GM10847 (cell line): ENCODE measurements around the gene CPT2.

Experiments
- POLR2A ChIP-seq: IDR thresholded peaks from 2 replicates; pipeline ENCODE4 v1.6.1; 2011; ENCODE audit not compliant: insufficient read length; ENCODE audit errors: extremely low read depth

CPT2 gene

DNA sequence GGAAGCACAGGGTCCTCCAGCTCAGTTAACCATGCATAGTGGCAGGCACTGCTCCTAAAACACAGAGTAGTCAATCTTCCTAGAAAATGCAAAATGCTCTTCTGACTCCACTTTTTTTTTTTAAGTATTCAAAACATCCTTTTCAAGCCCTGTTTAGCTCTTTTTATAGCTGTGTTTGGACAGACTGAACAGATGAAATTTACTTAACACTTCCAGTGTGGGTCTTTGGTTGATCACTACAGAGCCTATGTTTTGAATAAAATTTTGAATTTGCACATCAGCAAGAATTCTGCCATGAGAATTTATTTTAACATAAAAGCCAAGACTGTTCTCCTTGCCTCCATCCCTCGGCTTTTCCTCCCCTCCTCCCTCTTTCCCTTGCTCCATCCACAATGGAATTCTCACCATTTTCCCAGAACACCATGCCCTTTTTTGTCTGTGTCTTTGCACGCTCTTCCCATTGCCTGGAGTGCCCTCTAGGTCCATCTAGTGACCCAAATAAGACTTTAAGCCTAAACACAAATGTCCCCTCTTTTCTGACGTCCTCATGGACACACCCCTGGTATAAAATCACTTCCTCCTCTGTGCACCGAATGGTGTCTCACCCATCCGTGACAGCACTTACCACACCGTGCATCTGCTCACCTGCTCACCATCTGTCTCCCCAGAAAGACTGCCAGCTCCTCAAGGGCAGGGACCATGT is 24.0 kb upstream of the CPT2 start:
- TF ChIP-seq POLR2A = no peak

DNA sequence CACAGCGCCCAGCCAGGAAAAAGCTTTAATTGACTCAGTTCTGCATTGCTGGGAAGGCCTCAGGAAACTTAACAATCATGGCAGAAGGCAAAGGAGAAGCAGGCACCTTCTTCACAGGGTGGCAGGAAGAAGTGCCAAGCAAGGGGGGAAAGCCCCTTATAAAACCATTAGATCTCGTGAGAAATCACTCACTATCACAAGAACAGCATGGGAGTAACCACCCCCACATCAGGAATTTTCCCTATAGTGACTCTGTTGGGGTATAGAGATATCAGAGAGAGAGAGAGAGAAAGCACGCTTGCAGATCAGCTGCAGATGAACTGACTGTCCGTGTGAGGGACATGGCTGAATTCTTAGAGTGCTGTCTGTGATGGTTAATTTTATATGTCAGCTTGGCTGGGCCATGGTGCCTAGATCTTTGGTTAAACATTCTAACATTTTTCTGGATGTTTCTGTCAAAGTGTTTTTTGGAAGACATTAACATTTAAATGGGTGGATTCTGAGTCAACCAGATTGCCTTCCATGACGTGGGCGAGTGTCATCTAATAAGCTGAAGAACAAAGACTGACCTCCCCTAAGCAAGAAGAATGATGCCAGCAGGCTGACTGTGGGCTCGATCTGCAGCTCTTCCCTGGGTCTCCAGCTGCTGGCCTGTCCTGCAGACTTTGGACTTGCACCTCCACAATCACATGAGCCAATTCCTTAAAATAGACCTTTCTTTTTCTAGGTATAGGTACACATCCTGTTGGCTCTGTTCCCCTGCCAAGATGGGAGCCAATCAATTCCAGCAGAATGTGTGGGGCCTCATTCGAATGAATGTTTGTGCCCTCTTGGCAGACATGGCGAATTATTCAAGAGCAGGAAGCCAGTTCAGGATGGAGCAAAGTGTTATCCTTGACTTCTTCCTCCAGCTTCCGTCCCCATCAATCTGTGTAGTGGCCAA is 21.4 kb upstream of the CPT2 start:
- TF ChIP-seq POLR2A = no peak

DNA sequence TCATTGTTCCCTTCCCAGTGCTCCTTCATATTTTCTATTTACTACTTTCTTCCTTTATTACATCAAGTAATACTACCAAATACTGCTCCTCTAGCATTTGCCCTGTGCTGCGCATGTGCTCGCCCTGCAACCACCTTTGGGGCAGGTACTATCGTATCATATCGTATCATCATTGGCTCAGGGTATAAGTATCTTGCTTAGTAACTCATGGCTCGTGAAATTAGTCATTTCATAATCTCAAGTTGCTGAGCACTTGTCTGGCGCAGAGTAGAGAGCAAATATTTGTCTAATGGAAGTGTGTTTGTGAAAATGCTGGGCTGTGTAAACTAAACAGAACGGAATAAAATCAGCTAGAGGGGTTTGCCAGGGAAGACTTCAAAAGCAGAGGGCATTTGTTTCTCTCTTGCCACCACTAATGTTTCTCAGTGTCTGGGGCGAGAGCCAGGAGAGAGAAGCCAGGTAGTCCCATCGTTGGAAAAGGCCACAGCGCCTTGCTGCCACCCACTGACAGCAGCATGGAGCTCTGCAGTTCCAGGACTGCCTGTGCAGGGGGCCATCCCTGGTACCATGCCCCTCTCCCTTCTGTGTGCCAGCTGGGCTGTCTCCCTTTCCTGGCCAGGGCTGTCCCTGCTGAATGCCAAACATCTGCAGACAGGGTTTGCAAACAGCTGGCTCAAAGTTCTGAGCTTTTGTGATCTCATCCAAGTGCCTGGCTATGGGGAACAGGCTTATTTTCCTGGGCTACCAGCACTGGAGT is 20.0 kb upstream of the CPT2 start:
- no peak for TF ChIP-seq POLR2A

DNA sequence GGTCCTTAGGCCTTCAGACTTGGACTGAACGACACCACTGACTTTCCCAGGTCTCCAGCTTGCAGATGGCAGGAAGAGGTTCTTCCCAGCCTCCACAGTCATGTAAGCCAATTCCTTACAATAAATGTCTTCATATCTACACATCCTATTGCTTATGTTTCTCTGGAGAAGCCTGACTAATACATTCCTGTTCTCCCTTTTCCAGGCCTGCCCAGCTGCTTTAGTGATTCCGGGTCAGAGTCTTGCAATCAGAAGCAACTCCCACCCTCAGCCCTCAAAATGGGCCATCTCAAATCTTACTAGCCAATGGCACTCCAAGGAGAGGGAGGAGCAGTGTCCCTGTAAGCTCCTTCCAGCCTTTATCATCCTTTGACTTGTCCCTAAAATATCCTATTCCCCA is 16.4 kb upstream of the CPT2 start:
- no peak for TF ChIP-seq POLR2A

DNA sequence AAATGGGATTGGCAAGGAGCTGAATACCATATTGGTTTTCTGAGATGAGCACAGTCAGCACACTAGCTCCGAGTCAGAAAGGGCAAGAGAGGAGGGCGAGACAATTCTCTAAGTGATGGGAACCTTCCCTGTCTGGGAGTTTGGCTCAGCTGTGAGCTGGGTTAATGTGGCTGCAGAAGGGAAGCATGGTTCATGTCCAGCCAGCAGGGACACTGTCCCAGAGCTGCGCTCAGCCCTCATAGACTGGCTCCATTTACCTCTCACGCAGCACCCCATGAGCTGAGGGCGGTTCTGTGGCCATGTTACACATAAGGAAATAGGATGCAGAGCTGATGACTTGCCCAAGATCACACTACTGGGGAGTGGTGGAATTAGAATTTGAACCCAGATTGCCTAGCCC is 15.7 kb upstream of the CPT2 start:
- no peak for TF ChIP-seq POLR2A

DNA sequence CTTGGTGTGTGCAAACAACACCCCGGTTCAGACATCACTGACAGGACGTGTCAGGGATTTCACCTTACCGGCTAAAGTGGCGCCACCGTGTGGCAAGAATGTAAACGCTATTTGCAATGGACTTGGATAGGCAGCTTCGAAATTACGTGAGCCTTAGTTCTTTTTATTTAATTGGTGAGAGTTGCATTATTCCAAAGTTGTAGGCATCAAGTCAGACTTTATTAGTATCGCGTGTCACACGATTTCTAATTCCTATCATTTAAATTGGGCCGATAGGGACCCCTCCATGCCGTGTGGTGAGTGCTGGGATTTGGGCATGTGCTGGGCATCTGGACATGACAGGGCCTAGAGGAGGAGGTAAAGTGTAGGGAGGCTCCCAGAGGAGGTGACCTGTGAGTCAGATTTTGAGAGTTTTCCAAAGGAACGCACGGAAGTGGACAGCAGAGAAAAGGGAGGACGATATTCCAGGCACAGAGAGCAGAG is 14.5 kb upstream of the CPT2 start:
- TF ChIP-seq POLR2A = no peak

DNA sequence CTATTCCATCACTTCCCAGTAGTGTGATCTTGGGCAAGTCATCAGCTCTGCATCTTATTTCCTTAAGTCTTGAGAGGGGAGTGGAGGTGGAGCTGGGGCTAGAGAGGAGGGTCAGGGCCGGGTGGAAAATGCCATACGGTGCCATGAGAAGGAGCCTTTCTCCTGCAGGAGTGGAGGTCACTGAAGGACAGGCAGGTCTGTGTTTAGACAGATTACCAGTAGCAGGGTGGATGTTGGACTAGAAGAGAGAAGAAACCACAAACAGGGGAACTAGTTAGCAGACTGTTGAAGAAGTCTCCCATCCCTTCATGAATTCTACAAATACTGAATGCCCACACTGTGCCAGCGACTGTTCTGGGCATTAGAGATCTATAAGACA is 13.9 kb upstream of the CPT2 start:
- no peak for TF ChIP-seq POLR2A

DNA sequence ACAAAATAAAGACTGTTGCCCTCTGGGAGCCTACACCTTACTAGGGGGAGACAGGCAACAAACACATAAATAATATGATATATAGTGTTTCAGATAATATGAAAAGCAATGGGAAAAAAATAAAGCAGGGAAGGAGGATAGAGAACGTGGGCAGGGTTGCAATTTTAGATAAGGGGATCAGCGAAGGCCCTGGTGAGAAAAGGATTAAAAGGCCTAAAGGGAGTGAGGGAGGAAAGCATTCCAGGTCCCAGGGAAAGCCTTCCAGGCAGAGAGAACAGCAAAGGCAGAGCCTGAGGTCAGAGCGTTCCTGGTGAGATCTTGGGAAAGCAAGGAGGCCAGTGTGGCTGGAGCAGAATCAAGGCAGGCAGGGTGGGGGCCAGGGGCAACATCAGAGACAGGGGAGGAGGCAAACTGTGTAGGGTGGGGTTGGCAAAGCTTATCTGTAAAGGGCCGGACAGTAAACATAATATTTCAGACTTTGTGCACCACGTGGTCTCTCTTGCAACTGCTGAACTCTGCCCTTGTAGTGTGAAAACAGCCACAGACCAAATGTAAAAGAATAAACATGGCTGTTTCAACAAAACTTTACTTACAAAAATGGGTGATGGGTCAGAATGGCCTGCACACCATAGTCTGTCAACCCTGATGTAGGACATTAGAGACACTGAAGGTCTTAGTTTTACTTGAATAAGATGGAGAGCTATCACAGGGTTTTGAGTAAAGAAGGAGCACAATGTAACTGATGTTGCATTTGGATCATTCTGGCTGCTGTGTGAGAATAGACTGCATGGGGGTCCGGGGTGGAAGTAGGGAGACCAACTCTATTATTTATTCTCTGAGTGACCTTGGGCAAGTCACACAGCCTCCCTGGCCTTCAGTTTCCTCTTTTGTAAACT is 13.3 kb upstream of the CPT2 start:
- TF ChIP-seq POLR2A = no peak

DNA sequence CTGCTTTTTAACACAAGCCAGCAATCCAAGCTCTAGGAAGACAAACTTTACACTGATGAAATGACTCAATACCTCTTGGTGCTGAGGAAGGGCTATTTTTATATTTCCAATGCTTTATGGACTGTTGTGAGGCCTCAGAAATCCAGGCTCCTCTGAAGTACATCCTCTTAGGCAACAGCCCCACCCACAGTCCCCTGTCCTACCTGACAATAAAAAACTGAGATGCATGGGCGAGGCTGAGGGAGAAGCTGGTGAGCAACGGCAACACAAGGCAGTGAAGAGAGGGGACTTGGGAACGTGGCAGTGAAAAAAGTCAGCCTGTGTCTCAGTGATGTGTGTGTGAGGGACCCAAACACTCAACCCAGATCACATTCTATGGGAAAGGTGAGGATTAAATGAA is 10.1 kb upstream of the CPT2 start:
- no peak for TF ChIP-seq POLR2A

DNA sequence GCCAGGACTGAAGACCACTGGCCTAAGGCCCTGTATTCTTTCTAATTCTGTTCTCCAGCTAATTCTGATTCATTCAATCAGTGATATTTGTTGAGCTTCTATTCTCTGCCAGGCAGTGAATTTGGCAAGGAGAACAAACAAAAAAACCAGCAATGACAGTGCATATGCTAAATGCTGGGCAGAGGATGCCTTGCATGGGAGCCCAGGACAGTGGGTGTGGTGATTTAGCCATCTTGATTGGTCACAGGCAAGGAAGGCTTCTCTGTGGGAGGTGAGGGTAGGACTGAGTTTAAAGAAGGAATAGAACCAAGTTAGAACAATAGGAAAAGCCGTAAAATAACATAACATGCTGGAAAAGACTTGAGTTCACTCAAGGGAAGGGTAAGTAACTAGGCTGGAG is 9.2 kb upstream of the CPT2 start:
- no peak for TF ChIP-seq POLR2A

DNA sequence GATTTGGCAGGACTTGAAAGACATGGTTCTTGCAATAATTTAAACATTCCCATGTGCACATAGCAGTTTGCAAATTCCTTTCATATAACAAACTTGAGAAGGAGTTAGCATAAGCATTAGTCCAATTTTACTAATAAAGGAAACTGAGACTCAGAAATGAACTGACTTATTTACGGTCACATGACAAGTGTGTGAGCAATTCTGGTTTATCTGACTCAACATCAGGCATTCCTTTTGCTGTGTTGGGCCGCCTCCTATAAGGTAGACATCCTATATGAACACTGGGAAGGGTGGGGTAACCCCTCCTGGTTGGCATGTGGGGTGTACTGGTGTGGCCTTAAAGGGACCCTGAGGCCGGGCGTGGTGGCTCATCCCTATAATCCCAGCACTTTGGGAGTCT is 8.5 kb upstream of the CPT2 start:
- TF ChIP-seq POLR2A = no peak

DNA sequence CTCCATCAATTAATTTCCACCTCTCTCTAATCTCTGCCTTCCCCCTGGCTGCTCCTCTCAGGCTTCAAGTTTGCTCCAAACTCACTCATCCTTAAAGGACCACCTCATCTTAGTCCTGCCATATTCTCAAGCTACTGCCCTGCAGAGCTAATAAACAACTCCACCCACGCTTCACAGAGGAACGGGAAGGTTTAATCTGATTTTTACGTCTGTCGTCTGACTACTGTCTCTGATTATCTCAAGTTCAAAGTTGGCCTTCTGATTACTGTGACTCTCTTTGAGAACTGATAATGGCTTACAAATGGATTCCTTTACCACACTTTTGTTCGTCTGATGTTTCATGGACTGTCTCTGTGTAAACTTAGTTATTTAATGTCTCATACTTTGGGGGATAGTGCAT is 7.6 kb upstream of the CPT2 start:
- no peak for TF ChIP-seq POLR2A

DNA sequence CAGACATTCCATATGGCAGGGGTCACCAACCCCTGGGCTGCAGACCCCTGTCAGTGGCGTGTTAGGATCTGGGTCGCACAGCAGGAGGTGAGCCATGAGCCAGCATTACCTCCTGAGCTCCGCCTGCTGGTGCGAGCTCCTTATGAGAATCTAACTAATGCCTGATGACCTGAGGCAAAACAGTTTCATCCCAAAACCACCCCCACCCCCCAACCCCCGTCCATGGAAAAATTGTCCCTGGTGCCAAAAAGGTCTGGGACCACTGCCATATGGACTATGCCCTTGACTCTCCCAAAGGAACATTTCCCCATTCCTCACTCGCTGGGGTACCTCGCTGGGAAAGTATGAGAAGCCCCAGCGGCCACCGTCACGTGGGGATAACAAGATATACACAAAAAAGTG is 6.4 kb upstream of the CPT2 start:
- no peak for TF ChIP-seq POLR2A

DNA sequence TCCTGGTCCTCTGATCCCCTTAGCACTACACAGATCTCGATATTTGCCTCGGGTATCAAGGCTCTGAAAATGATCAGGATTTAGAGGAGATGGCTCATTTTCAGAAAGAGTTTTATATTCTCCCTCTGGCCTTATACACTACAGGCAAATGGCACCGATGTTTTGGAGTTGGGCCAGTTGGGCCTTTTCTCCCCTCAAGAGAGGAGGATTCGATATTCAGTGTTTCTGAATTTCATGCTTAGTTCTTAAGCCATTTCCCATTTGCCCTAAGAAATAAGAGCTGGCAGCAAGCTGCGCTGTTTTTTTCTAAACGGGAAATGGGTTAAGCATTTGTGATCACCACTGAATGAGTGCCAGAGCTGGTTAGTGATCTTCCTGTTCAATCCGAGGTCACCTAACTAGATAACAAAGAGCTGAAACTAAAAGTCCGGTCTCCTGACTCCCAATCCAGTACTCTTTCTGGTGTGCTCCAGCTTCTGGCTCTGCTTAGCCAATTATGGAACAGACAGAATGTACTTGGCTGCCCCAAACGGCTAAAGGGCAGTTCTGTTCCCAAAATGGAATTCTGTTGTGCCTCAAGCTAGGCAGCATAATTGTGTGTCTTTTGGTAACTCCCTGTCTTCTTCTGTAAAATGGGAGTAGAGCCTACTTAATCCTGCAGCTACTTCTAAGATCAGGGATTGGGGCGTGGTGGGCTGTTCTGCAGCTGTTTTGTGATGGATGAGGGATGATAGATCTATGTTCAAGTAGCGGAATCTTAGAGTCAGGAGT is 1.2 kb upstream of the CPT2 start:
- TF ChIP-seq POLR2A = no peak
